ENCODE measurements around the gene HSPA4.

GRCh38 chr5:133113331-133114061 lies 61.7 kb downstream of the HSPA4 start:
- TF ChIP-seq EZH2phosphoT487 (IDR thresholded peaks at IDR 0.05; ENCODE audit: insufficient read depth, low read depth) (no peak), EZH2 (IDR thresholded peaks at IDR 0.05; ENCODE audit: insufficient read depth, poor library complexity, severe bottlenecking) (no peak)
